OCI-M1 (cell line): Measurements from ENCODE around the gene BLID.
A peak's percentile ranks its signal among the peaks of the same experiment; 100 is the strongest.

ENCODE experiments used
- DNase-seq: peaks from one replicate; lab custom pipeline; 2025; lab: John Stamatoyannopoulos, UW

Gene BLID

DNA sequence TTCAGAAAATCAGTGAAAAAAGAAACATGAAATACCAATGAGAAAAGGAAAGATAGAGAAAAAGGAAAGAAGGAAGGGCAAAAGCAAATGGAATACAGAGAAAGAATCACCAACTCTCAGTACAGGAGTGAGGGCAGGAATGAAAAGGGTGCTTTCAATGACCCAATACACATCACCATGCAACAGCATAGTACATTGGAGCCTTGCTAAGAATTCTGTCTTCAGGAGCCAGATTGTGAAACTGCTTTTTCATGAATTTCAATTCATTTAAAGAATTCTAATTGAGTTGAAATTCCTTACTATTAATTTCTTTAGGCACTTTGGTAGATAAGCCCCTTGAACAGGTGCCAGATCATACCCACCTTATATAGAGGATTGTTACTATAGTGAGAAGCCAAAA lies 34.9 kb downstream of the BLID start:
- no peak for DNase-seq

DNA sequence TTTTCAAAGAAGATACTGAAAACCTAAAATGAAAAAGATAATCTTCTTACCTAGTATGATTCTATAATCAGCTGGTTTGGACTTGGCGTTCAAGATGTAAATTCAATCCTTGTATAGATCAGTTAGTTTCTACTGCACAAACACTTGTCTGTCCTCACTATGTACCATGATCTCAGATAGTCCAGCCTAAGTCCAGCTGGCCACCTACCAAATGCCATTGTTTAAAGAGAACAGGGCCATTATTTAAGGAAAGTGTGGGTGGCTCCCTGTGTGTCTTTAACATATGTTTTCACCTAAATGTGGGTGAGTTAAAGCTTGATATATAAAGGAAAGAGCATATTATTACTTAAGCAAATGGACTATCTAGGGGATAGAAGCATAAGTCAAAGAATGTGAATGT lies 38.6 kb downstream of the BLID start:
- no peak for DNase-seq

DNA sequence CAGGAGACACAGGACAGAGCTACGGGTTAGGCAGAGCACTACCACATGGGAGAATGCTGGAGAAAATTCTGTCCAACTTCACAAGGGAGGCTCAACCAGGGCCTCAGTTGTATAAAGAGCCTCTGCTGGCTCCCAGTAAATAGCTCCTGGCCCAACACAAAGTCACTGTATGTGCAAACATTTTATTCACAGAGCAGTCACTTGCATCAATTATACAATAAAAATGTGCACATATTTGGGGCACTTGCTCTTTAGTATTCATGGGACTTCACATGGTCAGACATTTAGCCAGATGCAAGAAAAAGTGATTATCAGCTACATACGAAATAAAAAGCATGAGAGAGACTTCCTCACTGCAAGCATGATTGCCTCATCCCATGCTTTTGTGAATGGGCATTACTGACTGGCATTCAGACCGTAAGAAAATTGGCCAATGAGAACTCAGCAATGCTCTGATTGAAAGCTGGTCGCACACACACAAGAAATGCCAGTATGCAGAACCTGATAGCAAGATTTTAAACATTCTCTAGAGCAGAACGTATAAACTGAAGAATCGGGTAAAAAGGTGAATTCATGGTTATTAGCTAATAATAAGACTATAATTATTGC lies 39.4 kb downstream of the BLID start:
- no peak for DNase-seq

DNA sequence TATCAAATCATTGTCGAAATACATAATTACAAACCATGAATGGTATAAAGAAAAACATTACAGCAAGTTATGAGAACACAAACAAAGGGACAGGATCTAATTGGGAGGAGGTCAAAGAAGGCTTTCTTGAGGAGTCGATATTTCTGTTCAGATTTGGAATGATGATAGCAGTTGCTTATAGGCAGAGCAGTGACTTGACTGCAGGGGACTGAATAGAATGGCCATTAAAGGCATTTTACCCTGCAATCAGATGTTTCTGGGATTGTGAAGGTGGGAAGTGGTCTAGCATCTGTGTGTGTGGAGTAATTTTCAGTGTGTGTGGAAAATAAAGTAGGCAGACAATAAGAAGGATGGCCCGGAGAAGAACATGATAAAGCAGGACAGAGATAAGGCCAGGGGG lies 41.0 kb downstream of the BLID start:
- DNase-seq = no peak

DNA sequence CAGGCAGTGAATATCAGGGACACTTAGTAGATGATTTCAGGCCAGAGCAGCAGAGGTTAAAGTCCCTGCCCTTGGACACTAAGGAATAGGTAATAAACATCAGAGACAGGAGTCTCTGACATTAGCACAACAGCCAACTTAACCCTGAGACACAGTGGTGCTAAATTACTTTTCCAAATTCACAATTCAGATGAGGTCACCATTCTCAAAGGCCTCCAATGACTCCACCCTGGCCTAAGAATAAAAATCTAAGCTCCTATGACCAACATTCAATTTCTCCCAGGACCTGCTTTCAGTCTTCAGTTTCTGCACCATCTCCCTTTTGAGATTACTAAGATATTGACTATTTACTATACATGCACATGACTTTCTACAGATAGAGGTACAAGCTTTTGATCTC lies 42.0 kb downstream of the BLID start:
- no peak for DNase-seq

DNA sequence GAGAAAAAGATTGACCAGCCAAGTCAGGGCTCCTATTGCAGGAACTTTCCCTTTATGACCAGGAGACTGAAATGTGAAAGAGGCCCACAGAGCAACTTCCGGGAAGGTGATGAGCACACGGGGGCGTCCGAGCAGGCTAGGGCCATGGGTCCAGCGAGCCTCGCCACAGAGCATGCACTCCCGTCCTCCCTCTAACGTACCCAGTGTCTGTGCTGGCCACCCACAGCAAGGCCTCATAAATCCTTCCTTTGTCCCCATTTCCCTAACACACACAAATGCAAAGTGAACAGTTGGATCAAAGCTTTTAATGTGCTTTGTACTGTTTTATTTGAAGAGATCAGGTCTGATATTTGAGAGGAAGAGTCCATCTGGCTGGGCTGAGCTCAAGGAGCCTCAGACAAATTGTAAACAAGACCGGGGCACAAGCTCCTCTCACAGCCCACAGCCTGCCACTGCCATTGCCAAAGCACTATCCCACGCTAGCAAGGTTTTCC lies 44.3 kb downstream of the BLID start:
- no peak for DNase-seq

DNA sequence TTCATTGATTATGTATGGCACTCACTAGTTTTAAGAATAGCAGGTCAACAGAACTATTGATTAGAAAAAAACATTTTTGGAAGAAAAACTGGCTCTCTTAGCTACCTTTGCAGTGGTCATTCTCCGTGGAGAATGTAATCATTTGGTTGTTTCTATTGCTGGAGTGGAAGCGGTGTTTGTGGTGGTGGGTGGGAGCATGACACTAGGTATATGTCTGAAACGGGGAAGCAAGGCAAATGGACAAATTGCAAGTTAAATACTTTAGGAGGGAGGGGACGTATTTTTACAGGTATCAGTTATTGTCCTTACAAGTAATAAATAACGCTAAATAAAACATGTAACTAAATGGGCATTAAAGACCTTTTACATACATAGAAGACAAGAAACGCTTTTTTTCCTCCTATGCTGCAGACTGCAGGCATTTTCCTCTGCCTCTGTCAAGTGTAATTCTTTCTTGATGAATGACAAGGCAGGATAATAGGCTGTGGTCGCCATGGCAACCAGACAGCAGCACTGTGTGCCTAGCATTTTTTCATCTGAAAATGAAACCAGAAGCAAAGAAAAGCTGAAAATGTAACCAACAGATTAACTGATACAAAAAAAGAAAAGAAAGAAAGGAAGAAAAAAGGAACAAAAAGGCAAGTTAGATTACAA lies 46.2 kb downstream of the BLID start:
- peak; percentile 80 for DNase-seq

DNA sequence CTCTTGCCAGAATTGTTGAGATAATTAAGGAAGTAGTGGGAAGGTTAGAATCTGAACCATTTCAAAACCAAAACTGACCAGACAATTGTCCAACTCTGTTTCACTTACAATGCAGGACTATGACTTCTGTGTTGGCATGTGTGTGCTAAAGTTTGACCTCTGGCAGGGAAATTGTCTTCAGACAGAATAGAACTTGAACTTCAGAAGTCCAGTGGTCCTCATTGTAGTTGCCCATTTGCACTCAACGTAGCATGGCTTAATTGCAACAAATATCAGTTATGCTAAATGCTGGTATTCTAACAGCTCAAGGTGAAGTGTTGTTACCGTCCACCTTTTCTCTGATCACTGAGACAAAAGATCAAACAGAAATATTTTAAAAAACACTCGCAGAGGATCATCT lies 47.2 kb downstream of the BLID start:
- no peak for DNase-seq

DNA sequence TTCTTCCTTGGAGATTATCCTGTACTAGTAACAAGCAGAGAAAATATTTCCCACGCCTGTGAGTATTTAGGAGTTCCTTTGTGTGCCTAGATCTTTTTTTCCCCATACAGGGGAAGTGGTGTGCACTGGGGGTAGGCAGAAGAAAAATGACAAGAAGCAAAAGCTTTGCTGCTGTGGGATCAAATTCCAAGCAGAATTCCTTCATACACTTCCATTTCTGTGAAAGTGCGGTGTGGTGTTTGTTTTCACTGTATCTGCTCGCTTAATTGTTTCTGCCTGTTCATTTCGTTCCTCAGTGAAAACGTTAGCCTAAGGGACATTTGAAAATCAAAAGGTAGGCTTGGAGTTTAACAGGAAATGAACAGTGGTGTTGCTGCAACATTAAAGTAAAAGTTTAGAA lies 47.9 kb downstream of the BLID start:
- no peak for DNase-seq
